DND-41 (cell line): ENCODE measurements around the gene SHOC2.

ENCODE experiments used
- ATAC-seq: fragments of 200-7000 bp; cut with Tn5 transposase; 3 replicates; pipeline ENCODE4 v1.9.1; 2021; ENCODE audit warnings: low read depth; ENCODE audit not compliant: insufficient read depth
- DNase-seq: peaks from one replicate; pipeline ENCODE4 v3.0.0-alpha.2; 2020
- H2AFZ ChIP-seq: 2 replicates; pipeline ENCODE4 v1.6.0; 2012; ENCODE audit warnings: low read depth, low read length
- H3K27ac ChIP-seq: 2 replicates; pipeline ENCODE4 v1.5.1; 2012; ENCODE audit warnings: low read length, inconsistent platforms
- H3K27me3 ChIP-seq: fragments of 200-600 bp; sonication (generic); 2 replicates; pipeline ENCODE4 v1.6.0; 2012; ENCODE audit warnings: low read length, mild to moderate bottlenecking, inconsistent platforms; ENCODE audit not compliant: insufficient read depth, poor library complexity
- H3K36me3 ChIP-seq: 2 replicates; pipeline ENCODE4 v1.5.1; 2012; ENCODE audit warnings: low read length, inconsistent platforms; ENCODE audit not compliant: insufficient read depth
- H3K4me1 ChIP-seq: 2 replicates; pipeline ENCODE4 v1.5.1; 2012; ENCODE audit warnings: mild to moderate bottlenecking, low read length; ENCODE audit not compliant: insufficient read depth
- H3K4me2 ChIP-seq: 2 replicates; pipeline ENCODE4 v1.6.0; 2012; ENCODE audit warnings: mild to moderate bottlenecking, moderate library complexity, low read length, inconsistent platforms; ENCODE audit not compliant: insufficient read depth
- H3K4me3 ChIP-seq, 2 experiments: fragments of 200-600 bp in 1 of 2; shearing (Covaris generic) in 1 of 2; 2 replicates each; pipeline ENCODE4 v1.5.1; 2012 to 2016; ENCODE audit warnings: inconsistent platforms in 2 of 2, low read length in 2 of 2, mild to moderate bottlenecking in 2 of 2, low read depth in 1 of 2, moderate library complexity in 1 of 2
- H3K79me2 ChIP-seq: 2 replicates; pipeline ENCODE4 v1.6.0; 2012; ENCODE audit warnings: low read length, inconsistent platforms; ENCODE audit not compliant: insufficient read depth
- H3K9ac ChIP-seq: 2 replicates; pipeline ENCODE4 v1.6.0; 2012; ENCODE audit warnings: low read depth, mild to moderate bottlenecking, inconsistent platforms, low read length, moderate library complexity
- H3K9me3 ChIP-seq: 2 replicates; pipeline ENCODE4 v1.5.1; 2012; ENCODE audit warnings: low read length, moderate library complexity, mild to moderate bottlenecking, inconsistent platforms; ENCODE audit not compliant: insufficient read depth, severe bottlenecking
- H4K20me1 ChIP-seq: 2 replicates; pipeline ENCODE4 v1.6.0; 2012; ENCODE audit warnings: low read length; ENCODE audit not compliant: insufficient read depth
- CTCF ChIP-seq: IDR thresholded peaks from 2 replicates; pipeline ENCODE4 v1.5.1; 2012; ENCODE audit warnings: borderline replicate concordance, low read length, moderate library complexity, mild to moderate bottlenecking; ENCODE audit not compliant: poor library complexity, severe bottlenecking; ENCODE audit errors: extremely low read depth
- EZH2 ChIP-seq: IDR thresholded peaks from 3 replicates; pipeline ENCODE4 v1.6.1; 2012; ENCODE audit warnings: borderline replicate concordance, low read depth, mild to moderate bottlenecking, moderate library complexity, low read length, inconsistent platforms; ENCODE audit not compliant: severe bottlenecking

The SHOC2 gene

GRCh38 chr10:110931769-110932381 lies 12.5 kb downstream of the SHOC2 start:
- Histone ChIP-seq H2AFZ (no peak overlapping the region), H3K27ac (no peak overlapping the region), H3K9ac (no peak overlapping the region), H3K4me3 (no peak overlapping the region), H3K4me1 (no peaks in the 10 kb centered on the region), H3K27me3 (no peaks in the 10 kb centered on the region), H4K20me1 (peaks cover 74% of the 10 kb centered on the region), H3K79me2 (peaks cover 100% of the 10 kb centered on the region), H3K4me2 (no peak overlapping the region), H3K36me3 (peaks cover 3% of the 10 kb centered on the region; the same call in 1 of the 2 replicates), H3K9me3 (no peaks in the 10 kb centered on the region)
- ATAC-seq (no peak), DNase-seq (no peak)
- TF ChIP-seq EZH2 = no peak
- no peak for TF ChIP-seq CTCF

GRCh38 chr10:110932505-110933180 lies 13.2 kb downstream of the SHOC2 start:
- Histone ChIP-seq H2AFZ (no peak overlapping the region), H3K4me2 (no peak overlapping the region), H3K79me2 (peaks cover 100% of the 10 kb centered on the region), H3K4me3 (no peak overlapping the region), H3K27me3 (no peaks in the 10 kb centered on the region), H3K27ac (no peak overlapping the region), H3K9ac (no peak overlapping the region), H4K20me1 (peaks cover 72% of the 10 kb centered on the region), H3K9me3 (no peaks in the 10 kb centered on the region), H3K4me1 (no peaks in the 10 kb centered on the region), H3K36me3 (peaks cover 3% of the 10 kb centered on the region; the same call in 1 of the 2 replicates)
- ATAC-seq (no peak), DNase-seq (no peak)
- TF ChIP-seq CTCF (no peak), EZH2 (no peak)

GRCh38 chr10:110936757-110937156 lies 17.4 kb downstream of the SHOC2 start:
- Histone ChIP-seq H3K27ac (no peak overlapping the region), H3K4me3 (no peak overlapping the region), H3K9me3 (no peaks in the 10 kb centered on the region), H4K20me1 (peaks cover 54% of the 10 kb centered on the region), H3K9ac (no peak overlapping the region), H2AFZ (no peak overlapping the region), H3K4me1 (no peaks in the 10 kb centered on the region), H3K27me3 (no peaks in the 10 kb centered on the region), H3K4me2 (no peak overlapping the region), H3K79me2 (peaks cover 100% of the 10 kb centered on the region), H3K36me3 (peaks cover 3% of the 10 kb centered on the region; the same call in 1 of the 2 replicates)
- TF ChIP-seq EZH2 = no peak
- TF ChIP-seq CTCF = no peak
- DNase-seq = no peak
- ATAC-seq = no peak
